Stimulated activated CD4-positive, alpha-beta T cell treated with anti-CD3 and anti-CD28 coated beads, Interleukin-1b, Interleukin-23, amount 100 ng/mL, for 24 hours (primary cell): ENCODE data around the gene PTGFRN.

Experiments used
- DNase-seq, 4 experiments: peaks; one replicate each; pipeline ENCODE4 v3.0.0-alpha.2; 2020; ENCODE audit warnings: low read depth in 4 of 4, low spot score in 1 of 4

The PTGFRN gene

DNA sequence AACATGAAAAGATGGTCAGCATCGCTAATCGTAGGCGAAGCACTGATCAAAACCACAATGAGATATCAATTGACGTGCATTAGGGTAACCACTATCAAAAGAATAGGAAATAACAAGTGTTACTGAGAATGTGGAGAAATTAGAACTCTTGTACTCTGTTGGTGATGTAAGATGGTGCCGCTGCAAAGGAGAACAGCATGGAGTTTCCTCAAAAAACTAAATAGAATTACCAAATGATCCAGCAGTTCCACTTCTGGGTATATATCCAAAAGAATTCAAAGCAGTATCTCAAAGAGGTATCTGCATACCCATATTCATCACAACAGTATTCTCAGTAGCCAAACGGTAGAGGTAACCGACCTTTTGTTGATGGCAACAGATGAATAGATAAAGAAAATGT, 83.6 kb downstream of the PTGFRN start:
- DNase-seq, result no peak

DNA sequence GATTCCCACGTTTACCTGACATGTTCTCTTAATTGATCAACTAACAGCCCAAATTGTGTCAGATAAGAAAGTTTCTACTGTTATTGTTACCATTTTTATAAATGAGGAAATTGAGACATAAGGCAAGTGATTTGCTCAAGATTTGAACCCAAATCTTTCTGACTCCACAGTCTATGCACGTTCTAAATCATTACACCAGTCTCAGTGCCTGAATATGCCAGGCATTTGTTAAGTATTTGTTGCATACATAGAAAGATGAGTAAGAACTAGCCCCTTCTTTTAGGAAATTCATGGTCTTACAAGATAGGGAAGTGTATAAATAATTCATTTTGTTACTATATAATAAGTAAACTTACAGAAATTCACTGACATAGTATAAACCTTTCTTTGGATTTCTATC, 84.7 kb downstream of the PTGFRN start:
- no peak for DNase-seq

DNA sequence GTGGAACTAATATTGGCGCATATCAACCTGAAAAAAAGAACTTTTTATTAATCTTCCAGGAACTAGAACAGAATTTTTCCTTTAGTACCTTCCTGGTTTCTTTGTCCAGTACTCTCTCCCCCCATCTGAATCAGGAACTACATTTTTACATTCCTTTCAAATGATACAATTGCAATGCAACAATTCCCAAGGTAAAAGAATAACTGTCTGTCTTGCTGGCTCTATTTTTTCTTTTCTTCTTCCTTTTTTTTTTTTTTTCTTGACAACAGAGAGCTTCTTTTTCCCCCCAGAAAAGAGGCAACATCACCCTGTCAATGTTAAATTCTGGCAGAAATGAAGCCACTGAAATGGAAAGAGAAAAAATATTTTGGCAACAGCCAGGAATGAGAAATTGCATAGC, 87.3 kb downstream of the PTGFRN start:
- no peak for DNase-seq

DNA sequence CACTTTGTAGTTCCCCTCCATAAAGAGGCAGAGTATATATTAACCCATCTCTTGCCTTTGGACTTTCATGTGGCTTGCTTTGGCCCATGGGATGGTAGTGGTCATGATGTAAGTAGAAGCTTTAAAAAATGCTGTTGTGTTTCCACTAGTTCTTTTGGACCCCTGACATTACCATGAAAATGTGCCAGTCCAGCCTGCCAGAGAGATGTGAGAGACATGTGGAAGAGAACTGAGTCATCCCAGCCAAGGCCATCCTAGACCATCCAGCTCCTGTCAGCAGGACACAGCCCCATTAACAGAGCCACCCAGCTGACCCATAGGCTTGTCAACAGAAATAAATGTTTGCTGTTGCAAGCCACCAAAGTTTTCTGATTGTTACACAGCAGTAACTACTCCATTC, 87.9 kb downstream of the PTGFRN start:
- DNase-seq, result no peak

DNA sequence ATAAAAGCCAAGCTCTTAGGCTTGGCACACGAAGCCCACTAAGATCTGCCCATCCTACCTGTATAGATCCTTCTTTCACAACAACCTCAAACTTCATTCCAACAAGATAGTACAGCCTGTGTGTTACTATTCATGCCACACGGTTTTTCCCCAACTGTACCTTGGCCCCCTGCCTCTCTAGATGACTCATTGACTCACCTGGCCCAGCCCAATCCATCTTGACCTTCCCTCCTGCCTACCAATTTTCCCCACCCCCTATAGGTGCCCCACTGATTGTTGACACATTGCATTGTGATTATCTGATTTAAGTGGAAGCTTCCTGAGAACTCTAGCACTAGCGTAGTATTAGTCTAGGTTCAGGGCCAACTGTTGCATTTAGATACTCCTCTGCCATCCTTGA, 89.9 kb downstream of the PTGFRN start:
- DNase-seq, result no peak

DNA sequence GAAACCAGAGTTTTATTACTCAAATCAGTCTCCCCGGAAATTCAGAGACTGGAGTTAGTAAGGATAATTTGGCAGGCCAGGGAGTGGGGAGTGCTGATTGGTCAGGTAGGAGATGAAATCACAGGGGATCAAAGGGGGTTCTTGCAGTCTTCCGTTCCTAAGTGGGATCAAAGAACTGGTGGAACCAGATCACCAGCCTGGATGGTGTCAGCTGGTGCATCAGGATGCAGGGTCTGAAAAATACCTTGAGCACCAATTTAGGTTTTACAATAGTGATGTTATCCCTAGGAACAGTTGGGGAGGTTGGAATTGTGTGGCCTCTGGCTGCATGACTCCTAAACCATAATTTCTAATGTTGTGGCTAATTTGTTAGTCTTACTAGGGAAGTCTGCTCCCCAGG, 90.4 kb downstream of the PTGFRN start:
- DNase-seq, result no peak

DNA sequence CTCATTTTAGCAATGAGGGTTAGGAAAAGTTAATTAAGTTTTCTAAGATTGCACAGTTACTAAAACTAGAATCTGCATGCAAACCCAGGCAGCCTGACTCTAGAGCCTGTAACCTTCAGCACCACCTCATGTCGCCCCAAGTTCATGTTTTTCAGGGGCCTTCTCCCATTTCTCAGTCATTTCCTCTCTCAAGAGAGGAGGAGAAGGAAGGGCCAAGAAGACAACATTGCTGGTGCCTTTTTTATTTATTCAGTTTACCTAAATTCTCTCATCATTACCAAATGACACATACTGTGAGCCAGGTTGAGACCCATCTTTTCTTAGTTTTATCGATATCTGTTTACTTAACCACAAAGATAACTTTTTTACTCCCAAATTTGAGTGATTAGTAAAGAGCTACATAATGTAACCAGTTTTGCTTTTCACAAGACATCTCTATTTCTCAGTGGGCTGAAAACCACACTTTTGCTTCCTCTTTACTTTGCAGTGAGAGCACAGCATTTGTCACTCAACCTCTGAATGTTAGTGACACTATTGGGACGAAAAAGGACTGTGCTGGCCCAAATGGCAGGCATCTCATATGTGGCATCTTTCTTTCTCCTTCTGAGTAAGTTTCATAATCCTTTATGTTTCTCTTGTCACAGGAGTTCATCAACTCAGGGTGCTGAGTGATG, 91.7 kb downstream of the PTGFRN start, which contains the start of gene CD101:
Gene CD101, plus strand, starts transcription at position 507 of the 674 bp plus-strand sequence. Its CDS starts 58 bp downstream, at position 565.
- DNase-seq, result peak in 1 of 4 experiments; percentile 11

DNA sequence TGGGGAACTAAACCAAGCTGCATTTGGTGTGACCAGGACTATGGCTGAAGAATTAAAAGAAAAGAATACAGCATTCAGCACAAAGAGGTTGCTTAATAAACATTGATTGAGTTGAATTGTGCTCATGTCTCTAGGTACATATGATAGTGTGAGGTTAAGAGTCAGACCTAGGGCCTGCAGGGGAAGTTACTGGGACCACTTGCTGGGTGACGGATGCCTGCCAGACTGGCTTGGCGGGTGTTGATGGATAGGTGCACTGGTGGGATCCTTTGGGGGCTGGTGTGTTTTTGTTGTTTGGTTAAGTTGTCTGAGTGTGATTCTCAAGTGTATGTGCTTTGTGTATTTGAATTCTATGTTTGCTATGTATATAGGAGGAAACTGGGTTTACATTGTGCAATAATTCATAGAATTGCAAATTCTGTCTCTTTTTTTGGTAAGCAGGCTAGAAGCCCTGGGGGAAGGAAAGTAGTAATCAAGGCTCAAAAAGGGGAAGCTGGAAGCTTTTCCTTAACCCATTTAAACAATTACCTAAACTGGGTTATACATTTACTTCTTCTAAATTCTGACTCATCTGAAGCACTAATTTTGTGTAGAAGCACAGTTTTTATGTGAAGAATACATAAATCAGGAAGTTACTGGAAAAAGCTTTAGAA, 93.6 kb downstream of the PTGFRN start:
- no peak for DNase-seq

DNA sequence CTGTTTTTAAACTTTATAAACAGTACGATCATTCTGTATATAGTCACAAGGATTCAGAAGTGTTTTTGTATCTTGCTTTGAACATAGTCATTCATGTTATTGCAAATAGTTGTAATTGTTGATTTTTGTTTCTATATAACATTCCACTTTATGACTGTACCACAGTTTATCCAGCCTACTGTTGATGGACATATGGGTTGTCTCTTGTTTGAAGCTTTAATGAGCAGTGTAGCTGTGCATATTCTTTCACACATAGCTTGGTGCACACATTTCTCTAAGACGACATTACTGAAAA, 98.0 kb downstream of the PTGFRN start:
- DNase-seq, result no peak

DNA sequence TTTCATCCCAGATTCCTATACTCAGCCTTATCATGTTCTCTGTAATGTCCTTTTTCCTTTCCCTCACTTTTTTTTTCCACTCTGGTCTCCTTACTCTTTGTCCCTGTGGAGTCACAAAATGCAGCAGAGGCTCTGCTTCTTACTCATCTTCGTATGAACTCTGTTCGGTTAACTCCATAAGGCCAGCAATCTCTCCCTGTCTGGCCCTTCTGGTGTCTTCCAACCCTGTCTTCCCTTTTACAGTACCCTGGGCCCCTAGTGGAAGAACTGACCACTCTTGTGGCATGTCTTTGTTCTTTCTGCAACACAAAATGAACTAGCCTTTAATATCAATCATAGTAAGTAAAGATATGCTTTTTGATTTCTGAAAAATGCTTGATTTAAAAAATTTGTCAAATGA, 98.9 kb downstream of the PTGFRN start:
- no peak for DNase-seq

DNA sequence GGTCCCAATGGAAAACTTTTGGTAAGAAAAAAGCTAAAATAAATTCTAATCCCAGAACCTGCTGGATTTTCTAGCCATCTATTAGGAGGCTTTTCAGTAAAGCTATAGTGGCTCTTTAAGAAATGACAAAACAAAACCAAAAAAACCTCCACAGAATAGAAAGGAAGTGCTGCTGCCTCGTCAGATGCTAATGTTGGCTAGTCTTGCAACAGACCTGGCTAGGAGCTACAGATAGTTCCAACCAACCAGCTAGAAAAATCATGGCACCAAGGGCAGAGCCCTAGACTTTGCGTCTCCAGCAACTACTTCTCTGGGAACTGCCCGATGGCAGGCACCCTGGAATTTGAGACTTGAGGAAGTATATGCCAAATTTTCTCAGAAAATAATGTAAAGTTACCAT, 99.4 kb downstream of the PTGFRN start:
- no peak for DNase-seq

DNA sequence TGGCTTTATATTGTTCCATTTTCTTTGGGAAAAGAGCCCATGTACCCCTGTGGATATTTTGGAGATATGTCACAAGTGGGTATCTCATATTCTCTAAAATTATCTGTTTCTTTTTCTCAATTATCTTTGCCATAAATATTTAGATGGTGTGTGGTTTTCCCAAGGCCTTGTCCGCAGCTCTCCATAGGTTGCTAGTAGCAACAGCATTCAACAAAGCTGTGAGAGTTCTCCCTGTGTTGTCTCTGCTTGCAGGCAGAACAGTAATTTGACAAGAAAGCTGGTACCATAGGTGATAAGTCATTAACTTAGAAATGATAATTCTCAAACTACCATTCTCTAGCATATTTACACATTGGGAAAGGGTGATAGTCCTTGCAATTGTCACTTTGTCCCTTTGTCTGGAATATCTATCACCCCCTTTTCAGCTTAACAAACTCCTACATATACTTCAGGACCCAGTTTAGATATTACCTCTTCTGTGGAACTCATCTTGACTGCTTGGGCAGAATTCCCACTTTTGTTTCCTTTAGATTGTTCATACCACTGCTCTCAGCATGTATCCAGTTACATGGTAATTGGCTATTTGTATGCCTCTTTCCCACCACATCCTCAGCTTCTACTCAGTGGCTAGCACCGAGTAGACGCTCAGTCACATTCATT, 100.7 kb downstream of the PTGFRN start:
- DNase-seq, result no peak

DNA sequence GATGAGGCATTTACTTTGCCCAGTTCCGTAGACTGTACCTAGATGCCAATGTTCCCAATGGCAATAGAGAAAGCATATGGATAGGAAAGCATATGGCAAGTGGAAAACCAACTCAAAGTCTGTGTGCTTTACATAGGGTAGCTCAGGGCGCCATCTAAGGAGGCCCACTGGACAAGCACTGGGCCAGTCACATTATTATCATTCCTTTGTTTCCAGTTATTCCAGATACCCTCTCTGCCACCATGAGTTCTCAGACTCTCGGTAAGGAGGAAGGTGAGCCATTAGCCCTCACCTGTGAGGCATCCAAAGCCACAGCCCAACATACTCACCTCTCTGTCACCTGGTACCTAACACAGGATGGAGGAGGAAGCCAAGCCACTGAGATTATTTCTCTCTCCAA, 101.6 kb downstream of the PTGFRN start:
- DNase-seq, result no peak

DNA sequence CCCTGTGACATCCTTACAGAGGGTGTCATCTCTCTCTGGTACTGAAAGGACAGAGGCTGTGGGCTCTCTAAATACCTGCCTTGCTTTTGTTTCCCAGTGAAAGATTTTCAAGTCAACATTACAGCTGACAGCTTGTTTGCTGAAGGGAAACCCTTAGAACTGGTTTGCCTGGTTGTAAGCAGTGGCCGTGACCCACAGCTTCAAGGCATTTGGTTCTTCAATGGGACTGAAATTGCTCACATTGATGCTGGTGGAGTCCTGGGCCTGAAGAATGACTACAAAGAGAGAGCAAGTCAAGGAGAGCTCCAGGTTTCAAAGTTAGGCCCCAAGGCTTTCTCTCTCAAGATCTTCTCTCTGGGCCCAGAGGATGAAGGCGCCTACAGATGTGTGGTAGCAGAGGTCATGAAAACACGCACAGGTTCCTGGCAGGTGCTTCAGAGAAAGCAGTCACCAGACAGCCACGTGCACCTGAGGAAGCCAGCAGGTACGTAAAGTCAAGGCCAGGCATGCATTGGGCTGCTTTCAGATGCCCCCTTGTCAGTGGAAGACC, 103.7 kb downstream of the PTGFRN start:
- no peak for DNase-seq

DNA sequence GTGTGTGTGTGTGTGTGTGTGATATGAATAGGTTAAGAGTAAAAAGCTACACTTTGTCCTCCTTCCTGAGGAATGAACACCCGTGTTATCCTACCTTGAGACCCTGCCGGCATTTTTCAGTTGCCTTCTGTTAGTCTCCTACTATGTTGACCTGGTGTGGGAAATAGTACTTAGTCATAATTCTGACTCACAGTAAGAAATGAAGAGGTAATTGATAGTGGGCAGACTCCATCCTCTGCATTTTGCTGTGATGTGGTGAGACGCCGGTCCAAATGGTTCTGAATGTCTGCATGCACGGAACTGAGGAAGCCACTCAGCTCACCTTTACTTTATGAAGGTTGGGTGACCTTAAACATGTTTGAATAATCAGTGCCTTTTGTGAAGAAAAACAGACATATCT, 104.5 kb downstream of the PTGFRN start:
- no peak for DNase-seq

DNA sequence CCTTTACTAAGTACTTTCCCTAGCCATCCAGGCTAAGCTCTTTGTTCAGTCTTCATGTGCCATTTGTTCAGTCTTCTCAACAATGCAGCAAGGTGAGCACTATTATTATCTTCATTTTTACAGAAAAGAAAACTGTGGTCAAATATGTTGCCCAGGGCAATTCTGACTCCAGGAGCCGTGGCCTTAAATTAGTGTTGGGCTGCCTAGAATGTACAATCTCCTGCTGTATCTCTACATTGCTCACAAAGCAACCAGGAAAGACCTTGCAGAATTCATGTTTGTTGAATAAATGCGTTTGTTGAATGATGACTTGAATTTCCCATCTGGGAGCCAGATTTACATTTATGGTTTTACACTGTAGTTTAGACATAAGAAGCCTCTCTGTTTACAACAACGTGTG, 106.0 kb downstream of the PTGFRN start:
- DNase-seq, result no peak

DNA sequence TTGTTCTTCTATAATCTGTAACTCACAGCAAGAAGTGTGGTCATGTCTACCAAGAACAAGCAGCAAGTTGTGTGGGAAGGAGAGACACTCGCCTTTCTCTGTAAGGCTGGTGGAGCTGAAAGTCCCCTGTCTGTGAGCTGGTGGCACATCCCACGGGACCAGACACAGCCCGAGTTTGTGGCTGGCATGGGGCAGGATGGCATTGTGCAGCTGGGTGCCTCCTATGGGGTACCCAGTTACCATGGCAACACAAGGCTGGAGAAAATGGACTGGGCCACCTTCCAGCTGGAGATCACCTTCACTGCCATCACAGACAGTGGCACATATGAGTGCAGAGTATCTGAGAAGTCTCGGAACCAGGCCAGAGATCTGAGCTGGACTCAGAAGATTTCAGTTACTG, 107.3 kb downstream of the PTGFRN start:
- no peak for DNase-seq

DNA sequence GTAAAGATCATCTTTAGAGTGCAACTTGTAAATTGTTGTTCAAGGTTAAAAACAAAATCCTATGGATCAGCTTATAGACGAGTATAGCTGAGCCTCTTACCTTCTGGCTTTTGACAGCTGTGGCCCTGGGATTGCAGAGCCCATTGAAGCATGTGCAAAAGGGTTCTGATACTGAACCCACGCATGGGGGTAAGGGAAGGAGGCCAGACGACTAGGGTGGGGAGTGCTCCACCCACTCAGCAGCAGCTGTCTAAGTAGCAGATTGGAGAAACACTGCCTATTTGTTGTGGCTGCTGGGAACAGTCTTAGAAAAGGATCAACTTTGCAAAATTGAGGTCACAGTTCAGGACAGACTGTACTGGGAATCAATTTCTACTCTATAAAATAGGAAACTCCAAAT, 107.9 kb downstream of the PTGFRN start:
- DNase-seq, result no peak

DNA sequence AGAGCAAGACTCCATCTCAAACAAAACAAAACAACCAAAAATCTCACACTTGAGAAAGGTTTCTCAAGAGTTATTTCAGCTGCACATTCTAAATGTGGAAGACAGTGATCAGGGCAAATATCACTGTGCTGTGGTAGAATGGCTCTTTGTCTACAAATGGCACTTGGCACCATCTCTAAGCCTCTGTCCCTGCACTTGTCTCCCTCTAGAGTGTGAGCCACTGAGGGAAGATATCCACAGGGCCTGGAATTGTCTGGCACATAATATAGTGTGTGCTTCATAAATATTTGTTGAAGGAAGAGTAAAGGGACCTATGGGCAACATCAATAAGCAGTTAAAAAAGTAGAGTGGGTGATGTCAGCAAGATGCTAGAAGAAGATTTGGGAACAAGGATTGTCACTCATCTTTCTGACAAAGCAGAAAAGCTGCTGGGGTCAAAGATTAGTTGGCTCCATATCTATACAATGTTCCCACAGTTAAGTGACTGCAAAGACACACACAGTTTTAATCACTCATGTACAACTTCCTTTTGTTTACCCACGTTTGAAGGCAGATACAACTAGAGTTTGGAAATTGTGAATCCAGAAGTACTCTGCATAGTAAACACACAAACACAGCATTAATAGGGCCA, 110.9 kb downstream of the PTGFRN start:
- DNase-seq, result no peak

DNA sequence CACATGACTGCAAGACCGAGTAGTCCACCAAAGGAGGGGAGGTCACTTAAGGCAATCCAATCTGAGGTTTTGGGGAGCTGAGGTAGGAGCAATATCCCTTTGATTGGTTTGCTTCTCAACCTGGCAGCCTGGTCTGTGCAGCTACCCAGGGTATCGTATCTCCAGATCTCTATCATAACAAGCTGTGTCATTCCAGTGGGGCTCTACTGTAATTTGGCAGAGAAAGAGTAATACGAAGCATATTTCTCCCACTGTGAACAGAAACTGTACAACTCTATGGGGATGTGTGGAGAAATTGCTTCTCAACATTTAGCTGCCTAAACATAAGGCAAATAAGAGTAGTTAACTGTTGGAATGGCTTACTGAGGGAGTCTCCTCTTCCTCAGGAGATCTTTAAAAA, 112.4 kb downstream of the PTGFRN start:
- DNase-seq, result no peak

DNA sequence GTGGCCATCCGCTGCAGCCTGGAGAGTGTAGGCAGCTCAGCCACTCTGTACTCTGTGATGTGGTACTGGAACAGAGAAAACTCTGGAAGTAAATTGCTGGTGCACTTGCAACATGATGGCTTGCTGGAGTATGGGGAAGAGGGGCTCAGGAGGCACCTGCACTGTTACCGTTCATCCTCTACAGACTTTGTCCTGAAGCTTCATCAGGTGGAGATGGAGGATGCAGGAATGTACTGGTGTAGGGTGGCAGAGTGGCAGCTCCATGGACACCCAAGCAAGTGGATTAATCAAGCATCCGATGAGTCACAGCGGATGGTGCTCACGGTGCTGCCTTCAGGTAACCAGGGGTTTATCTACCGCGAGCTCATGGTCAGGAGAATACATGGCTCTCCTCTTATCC, 115.9 kb downstream of the PTGFRN start:
- no peak for DNase-seq

DNA sequence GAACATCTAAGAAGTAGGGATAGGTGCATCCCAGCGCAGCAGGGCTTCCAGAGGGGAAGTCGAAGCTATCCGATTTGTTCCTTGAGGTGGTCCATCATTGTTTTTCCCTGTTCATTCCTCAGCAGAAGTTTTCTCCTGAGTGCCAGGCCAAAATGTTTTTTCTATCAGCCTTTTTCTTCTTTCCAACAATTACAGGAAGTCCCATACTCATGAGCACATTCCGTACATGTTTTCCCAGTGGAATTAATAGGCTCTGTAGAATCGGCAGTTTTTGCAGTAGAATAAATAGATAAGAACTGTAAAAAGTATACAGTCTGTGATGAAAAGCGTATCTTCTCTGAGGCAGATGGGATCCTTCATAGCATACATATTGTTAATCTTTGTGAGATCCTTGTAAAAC, 116.6 kb downstream of the PTGFRN start:
- no peak for DNase-seq
